ENCODE measurements around the gene PREB.

Gene PREB

DNA sequence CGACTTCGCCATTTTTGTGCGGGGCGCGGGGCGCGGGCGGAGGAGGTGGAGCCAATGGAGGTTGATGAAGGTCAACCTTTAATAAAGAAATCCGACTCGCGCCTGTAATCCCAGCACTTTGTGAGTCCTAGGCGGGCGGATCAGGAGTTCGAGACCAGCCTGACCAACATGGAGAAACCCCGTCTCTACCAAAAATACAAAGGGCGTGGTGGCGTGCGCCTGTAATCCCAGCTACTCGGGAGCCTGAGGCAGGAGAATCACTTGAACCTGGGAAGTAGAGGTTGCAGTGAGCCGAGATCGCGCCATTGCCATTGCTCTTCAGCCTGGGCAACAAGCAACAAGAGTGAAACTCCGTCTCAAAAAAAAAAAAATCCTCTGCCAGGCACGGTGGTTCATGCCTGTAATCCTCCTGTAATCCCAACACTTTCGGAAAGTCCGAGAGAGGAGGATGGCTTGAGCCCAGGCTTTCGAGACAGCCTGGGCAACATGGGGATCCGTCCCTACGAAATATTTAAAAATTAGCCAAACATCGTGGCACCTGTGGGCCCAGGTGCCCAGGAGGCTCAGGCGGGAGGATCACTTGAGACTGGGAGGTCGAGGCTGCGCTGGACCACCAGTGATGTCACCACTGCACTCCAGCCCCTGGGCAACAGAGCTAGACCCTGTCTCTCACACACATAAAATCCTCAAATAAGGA lies 493 bp upstream of the PREB start:
- H3K27me3 Mint-ChIP-seq (ENCODE audit: low read depth, poor library complexity), result peaks cover 7% of the 10 kb centered on the region
- H3K9me3 Mint-ChIP-seq, result no peaks in the 10 kb centered on the region
- H3K36me3 Mint-ChIP-seq (ENCODE audit: low read depth), result peaks cover 14% of the 10 kb centered on the region
- TF ChIP-seq, protein P1, sequence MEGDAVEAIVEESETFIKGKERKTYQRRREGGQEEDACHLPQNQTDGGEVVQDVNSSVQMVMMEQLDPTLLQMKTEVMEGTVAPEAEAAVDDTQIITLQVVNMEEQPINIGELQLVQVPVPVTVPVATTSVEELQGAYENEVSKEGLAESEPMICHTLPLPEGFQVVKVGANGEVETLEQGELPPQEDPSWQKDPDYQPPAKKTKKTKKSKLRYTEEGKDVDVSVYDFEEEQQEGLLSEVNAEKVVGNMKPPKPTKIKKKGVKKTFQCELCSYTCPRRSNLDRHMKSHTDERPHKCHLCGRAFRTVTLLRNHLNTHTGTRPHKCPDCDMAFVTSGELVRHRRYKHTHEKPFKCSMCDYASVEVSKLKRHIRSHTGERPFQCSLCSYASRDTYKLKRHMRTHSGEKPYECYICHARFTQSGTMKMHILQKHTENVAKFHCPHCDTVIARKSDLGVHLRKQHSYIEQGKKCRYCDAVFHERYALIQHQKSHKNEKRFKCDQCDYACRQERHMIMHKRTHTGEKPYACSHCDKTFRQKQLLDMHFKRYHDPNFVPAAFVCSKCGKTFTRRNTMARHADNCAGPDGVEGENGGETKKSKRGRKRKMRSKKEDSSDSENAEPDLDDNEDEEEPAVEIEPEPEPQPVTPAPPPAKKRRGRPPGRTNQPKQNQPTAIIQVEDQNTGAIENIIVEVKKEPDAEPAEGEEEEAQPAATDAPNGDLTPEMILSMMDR (IDR thresholded peaks at IDR 0.05), result no peak
- peaks cover 14% of the 10 kb centered on the region for H3K4me1 Mint-ChIP-seq
- no peak for DNase-seq
- H3K4me3 Mint-ChIP-seq, result peak overlapping the region; percentile 95
- no peak overlapping the region for H3K27ac Mint-ChIP-seq

DNA sequence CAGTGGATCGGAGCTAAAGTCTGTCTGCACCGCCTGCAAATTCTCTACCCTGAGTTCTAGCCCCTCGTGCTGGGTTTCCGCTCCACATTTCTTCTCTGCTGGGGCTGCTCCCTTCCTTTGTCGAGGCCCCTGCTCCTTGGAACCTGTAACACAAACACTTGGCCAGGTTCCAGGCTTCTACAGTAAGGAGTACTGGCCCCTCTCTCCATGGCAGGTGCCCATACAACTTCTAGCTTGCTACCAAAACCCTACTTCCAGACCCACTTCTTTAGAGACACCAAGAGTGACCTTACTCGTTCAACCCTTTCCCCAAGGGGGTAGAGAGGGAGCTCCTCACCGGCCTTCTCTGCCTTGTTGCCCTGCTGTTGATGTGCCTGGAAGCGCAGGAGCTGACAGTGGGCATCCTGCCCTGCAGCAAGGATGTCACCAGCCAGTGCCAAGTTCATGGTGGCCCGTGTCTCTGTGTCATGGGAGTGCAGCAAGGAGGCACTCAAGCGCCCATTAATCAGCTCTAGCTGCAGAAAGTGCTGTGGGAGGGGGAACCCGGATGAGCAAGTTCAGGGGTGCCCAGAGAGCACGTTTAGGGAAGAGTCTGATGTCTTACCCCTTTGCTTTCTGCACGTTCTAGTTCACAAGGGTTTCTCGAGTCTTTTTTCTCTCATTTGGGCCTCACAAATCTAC lies 1.1 kb downstream of the PREB start:
- H3K9me3 Mint-ChIP-seq, result no peaks in the 10 kb centered on the region
- peak overlapping the region; percentile 71 for H3K27ac Mint-ChIP-seq
- peak; percentile 27 for DNase-seq
- TF ChIP-seq, protein P1 (IDR thresholded peaks at IDR 0.05), result no peak
- peaks cover 14% of the 10 kb centered on the region for H3K36me3 Mint-ChIP-seq (ENCODE audit: low read depth)
- H3K4me3 Mint-ChIP-seq, result peak overlapping the region; percentile 95
- H3K27me3 Mint-ChIP-seq (ENCODE audit: low read depth, poor library complexity), result peaks cover 2% of the 10 kb centered on the region
- H3K4me1 Mint-ChIP-seq, result peaks cover 14% of the 10 kb centered on the region

DNA sequence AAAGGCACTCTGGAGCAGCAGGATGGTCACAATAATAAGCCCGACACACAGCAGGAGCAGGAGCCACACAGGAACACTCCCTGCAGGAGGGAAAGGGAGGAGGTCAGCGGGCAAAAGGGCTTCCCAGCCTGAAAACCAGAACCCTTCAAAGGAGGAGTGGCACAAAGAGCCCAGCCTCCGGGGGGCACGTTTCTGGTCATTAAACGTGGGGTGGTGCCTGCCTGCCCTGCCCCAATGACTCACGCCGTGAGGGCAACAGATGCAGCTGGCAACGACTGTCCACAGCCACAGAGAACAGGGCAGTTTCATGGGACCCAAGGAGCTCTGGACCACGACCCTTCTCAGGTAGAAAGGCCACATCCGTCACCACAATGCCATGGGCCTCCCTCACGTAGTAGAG lies 3.0 kb downstream of the PREB start:
- no peak overlapping the region for H3K4me3 Mint-ChIP-seq
- peaks cover 14% of the 10 kb centered on the region for H3K36me3 Mint-ChIP-seq (ENCODE audit: low read depth)
- TF ChIP-seq, protein P1 (IDR thresholded peaks at IDR 0.05), result no peak
- H3K4me1 Mint-ChIP-seq, result peaks cover 14% of the 10 kb centered on the region
- peak overlapping the region; percentile 25 for H3K27ac Mint-ChIP-seq
- H3K27me3 Mint-ChIP-seq (ENCODE audit: low read depth, poor library complexity), result peaks cover 4% of the 10 kb centered on the region
- H3K9me3 Mint-ChIP-seq, result no peaks in the 10 kb centered on the region
- no peak for DNase-seq

DNA sequence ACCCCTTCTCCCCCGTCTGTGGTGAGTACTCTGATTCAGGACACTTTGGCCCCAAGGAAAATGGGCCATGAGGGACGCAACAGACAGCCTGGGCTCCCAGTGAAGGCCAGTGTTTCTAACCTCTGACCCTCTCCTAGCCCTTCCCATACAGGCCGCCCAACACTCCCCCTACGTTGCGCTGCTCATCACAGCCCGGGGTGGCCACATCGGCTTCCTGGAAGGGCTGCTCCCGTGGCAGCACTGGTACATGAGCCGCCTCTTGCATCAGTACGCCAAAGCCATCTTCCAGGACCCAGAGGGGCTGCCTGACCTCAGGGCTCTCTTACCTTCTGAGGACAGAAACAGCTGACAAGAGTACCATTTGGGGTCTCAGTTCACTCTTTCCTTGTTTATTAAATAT lies 4.0 kb downstream of the PREB start:
- no peak overlapping the region for H3K4me3 Mint-ChIP-seq
- no peak for DNase-seq

DNA sequence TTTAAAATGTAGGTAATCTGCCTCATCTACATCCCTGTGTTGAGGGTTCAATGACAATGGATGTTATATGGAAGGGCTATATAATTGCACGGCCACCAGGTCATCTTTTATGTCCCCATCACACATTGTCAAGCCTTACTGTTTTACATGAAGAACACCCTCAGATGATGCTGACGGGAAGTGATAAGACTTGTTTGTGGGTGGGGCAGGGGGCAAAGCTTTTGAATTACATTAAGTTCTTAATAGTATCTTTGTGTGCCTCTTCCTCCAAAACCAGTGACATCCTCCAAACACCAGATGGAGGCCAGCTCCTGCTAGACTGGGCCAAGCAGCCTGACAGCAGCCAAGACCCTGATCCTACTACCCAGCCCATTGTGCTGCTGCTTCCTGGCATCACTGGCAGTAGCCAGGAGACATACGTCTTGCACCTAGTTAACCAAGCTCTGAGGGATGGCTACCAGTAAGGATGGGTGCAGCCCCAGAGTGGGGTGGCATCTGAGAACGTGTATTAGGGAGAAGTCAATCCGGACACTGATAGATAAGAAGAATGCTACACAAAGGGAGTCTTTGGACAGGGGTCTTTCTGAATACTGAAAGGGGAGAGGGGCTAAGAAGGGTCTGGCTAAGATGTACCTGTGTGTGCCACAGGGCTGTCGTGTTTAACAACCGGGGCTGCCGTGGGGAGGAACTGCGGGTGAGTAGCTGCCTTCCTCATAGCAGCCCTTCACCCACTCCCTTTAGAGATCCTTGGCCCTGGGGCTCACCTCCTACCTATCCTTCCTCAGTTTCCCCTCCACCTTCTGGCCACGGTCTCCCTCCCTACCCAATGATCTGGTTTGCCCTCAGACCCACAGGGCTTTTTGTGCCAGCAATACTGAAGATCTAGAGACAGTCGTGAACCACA lies 5.5 kb downstream of the PREB start:
- peaks cover 14% of the 10 kb centered on the region for H3K36me3 Mint-ChIP-seq (ENCODE audit: low read depth)
- TF ChIP-seq, protein P1 (IDR thresholded peaks at IDR 0.05), result no peak
- peaks cover 16% of the 10 kb centered on the region for H3K4me1 Mint-ChIP-seq
- H3K4me3 Mint-ChIP-seq, result no peak overlapping the region
- DNase-seq, result no peak
- no peak overlapping the region for H3K27ac Mint-ChIP-seq
- no peaks in the 10 kb centered on the region for H3K9me3 Mint-ChIP-seq
- peaks cover 11% of the 10 kb centered on the region for H3K27me3 Mint-ChIP-seq (ENCODE audit: low read depth, poor library complexity)

More for the DNA sequence above, 4.0 kb downstream of the PREB start:
- peak overlapping the region; percentile 27 for H3K27ac Mint-ChIP-seq
- H3K27me3 Mint-ChIP-seq (ENCODE audit: low read depth, poor library complexity), result peaks cover 4% of the 10 kb centered on the region
- peaks cover 14% of the 10 kb centered on the region for H3K4me1 Mint-ChIP-seq
- H3K36me3 Mint-ChIP-seq (ENCODE audit: low read depth), result peaks cover 14% of the 10 kb centered on the region
- TF ChIP-seq, protein P1 (IDR thresholded peaks at IDR 0.05), result no peak
- H3K9me3 Mint-ChIP-seq, result no peaks in the 10 kb centered on the region
